ENCODE measurements around the gene PGAM1. TPM values are rescaled to one million over a fixed set of nuclear protein-coding genes. Genes with fewer than 3 reads are reported as not detected.

PGAM1 gene
- total RNA-seq, 1 donor from 2014 or later = 143 TPM

Small RNA genes within 50 kb of the gene (small RNA-seq; reads per million reads assigned to genes)
- gene RF00019 = not detected

Other genes starting within 250 kb of the PGAM1 start
- 48.9 TPM for gene SLIT1, start 240.2 kb upstream of the PGAM1 start, total RNA-seq
- 7.7 TPM for gene ARHGAP19, start 133.6 kb upstream of the PGAM1 start, total RNA-seq
- 4.9 TPM for gene FRAT1, start 106.9 kb upstream of the PGAM1 start, total RNA-seq
- gene FRAT2, start 91.5 kb upstream of the PGAM1 start, total RNA-seq = 17.1 TPM
- 11.8 TPM for gene RRP12, start 24.9 kb upstream of the PGAM1 start, total RNA-seq
- gene EXOSC1, start 19.8 kb downstream of the PGAM1 start, total RNA-seq = 52.6 TPM
- gene ZDHHC16, start 20.0 kb downstream of the PGAM1 start, total RNA-seq = 22.0 TPM
- 44.0 TPM for gene MMS19, start 72.2 kb downstream of the PGAM1 start, total RNA-seq
- gene UBTD1, start 72.7 kb downstream of the PGAM1 start, total RNA-seq = 1.6 TPM
- not detected for gene ANKRD2, start 146.6 kb downstream of the PGAM1 start, total RNA-seq
- 0.41 TPM for gene HOGA1, start 158.2 kb downstream of the PGAM1 start, total RNA-seq
- gene C10orf62, start 163.5 kb downstream of the PGAM1 start, total RNA-seq = not detected
- gene MORN4, start 207.3 kb downstream of the PGAM1 start, total RNA-seq = 35.5 TPM
- gene PI4K2A, start 214.5 kb downstream of the PGAM1 start, total RNA-seq = 11.0 TPM

All from frontal cortex (tissue), 1 donor.